Measurements from ENCODE around the gene PBX3. TPM values are rescaled to one million over a fixed set of nuclear protein-coding genes. Genes with fewer than 3 reads are reported as not detected.

PBX3 gene
- total and polyA plus RNA-seq, 2 experiments from 2014 or later, result 133 to 134 TPM

- Histone ChIP-seq H3K9me3 (ENCODE audit: low read depth) (no peaks in the 10 kb centered on the region), H3K4me1 (ENCODE audit: low read depth) (peaks cover 15% of the 10 kb centered on the region), H3K27ac (no peak overlapping the region), H3K27me3 (no peaks in the 10 kb centered on the region), H3K4me3 (no peak overlapping the region), H3K36me3 (no peaks in the 10 kb centered on the region)
- no peak for DNase-seq (ENCODE audit: low read depth in 1 of 2, low spot score in 1 of 2)
- TF ChIP-seq CTCF (IDR thresholded peaks at IDR 0.05; ENCODE audit: low read depth, low read length), result no peak
Observed at GRCh38 chr9:125894566-125894965, 147.4 kb downstream of the PBX3 start.

GRCh38 chr9:125896404-125896803, 149.2 kb downstream of the PBX3 start:
- no peaks in the 10 kb centered on the region for H3K27me3 ChIP-seq
- DNase-seq (ENCODE audit: low read depth in 1 of 2, low spot score in 1 of 2), result no peak
- H3K4me1 ChIP-seq (ENCODE audit: low read depth), result peaks cover 19% of the 10 kb centered on the region
- no peaks in the 10 kb centered on the region for H3K36me3 ChIP-seq
- no peaks in the 10 kb centered on the region for H3K9me3 ChIP-seq (ENCODE audit: low read depth)
- no peak for TF ChIP-seq CTCF (IDR thresholded peaks at IDR 0.05; ENCODE audit: low read depth, low read length)
- H3K4me3 ChIP-seq, result no peak overlapping the region
- H3K27ac ChIP-seq, result no peak overlapping the region

DNA sequence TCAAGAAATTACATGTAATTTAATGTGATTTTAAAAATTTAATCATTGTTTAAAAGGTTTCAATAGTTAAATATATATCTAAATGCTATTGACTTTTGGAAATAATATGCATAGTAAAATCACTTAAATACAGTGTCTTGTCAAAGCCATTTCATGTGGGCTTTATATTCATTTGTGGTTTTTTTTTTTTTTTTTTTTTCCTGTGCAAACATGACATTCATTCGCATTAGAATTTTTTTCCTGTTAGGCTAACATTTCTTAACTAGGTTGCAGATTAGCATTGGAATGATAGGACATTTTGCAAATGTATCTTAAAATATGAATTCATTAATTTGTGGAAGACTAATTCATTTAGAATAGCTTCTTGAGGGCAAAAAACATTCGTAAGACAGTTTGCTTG, 149.8 kb downstream of the PBX3 start:
- TF ChIP-seq CTCF (IDR thresholded peaks at IDR 0.05; ENCODE audit: low read depth, low read length), result no peak
- Histone ChIP-seq H3K9me3 (ENCODE audit: low read depth) (no peaks in the 10 kb centered on the region), H3K27ac (no peak overlapping the region), H3K4me3 (no peak overlapping the region), H3K27me3 (no peaks in the 10 kb centered on the region), H3K36me3 (no peaks in the 10 kb centered on the region), H3K4me1 (ENCODE audit: low read depth) (peaks cover 24% of the 10 kb centered on the region)
- DNase-seq (ENCODE audit: low read depth in 1 of 2, low spot score in 1 of 2), result no peak

GRCh38 chr9:125897481-125897880, 150.3 kb downstream of the PBX3 start:
- no peaks in the 10 kb centered on the region for H3K27me3 ChIP-seq
- no peak for TF ChIP-seq CTCF (IDR thresholded peaks at IDR 0.05; ENCODE audit: low read depth, low read length)
- H3K27ac ChIP-seq, result no peak overlapping the region
- no peak for DNase-seq (ENCODE audit: low read depth in 1 of 2, low spot score in 1 of 2)
- H3K4me3 ChIP-seq, result no peak overlapping the region
- no peaks in the 10 kb centered on the region for H3K9me3 ChIP-seq (ENCODE audit: low read depth)
- H3K36me3 ChIP-seq, result no peaks in the 10 kb centered on the region
- H3K4me1 ChIP-seq (ENCODE audit: low read depth), result peaks cover 28% of the 10 kb centered on the region

GRCh38 chr9:125902214-125902613, 155.0 kb downstream of the PBX3 start:
- Histone ChIP-seq H3K27me3 (no peaks in the 10 kb centered on the region), H3K9me3 (ENCODE audit: low read depth) (no peaks in the 10 kb centered on the region), H3K27ac (no peak overlapping the region), H3K4me1 (ENCODE audit: low read depth) (peaks cover 40% of the 10 kb centered on the region), H3K36me3 (no peaks in the 10 kb centered on the region), H3K4me3 (no peak overlapping the region)
- DNase-seq (ENCODE audit: low read depth in 1 of 2, low spot score in 1 of 2), result no peak
- no peak for TF ChIP-seq CTCF (IDR thresholded peaks at IDR 0.05; ENCODE audit: low read depth, low read length)
